Natural killer cell treated with Interleukin-12 subunit alpha and Interleukin-12 subunit beta and Interleukin-15 and Interleukin-18, amount 100 ng/mL, for 72 hours (primary cell): ENCODE results near the gene TNFRSF11A. TPM values are rescaled to one million over a fixed set of nuclear protein-coding genes. Genes with fewer than 3 reads are reported as not detected.

Source experiments
- ATAC-seq, 2 donors: fragments of 150-1000 bp; cut with Tn5 transposase in 1 of 2; sonication (Bioruptor Pico), chemical (Tn5 transposase) in 1 of 2; 2 replicates each; pipeline ENCODE4 v1.10.0; 2021
- DNase-seq: peaks from one replicate; pipeline ENCODE4 v3.0.0; 2022; ENCODE audit warnings: low spot score
- H3K27ac Mint-ChIP-seq, 2 donors: 1 replicate in 1 of 2; 2 replicates in 1 of 2; pipeline ENCODE4 v1.8.0; 2022; ENCODE audit warnings: mixed read lengths in 2 of 2, mild to moderate bottlenecking in 1 of 2, moderate library complexity in 1 of 2
- H3K27me3 Mint-ChIP-seq, 2 donors: 1 replicate in 1 of 2; 2 replicates in 1 of 2; pipeline ENCODE4 v1.8.0; 2022; ENCODE audit warnings: mixed read lengths in 2 of 2
- H3K36me3 Mint-ChIP-seq: one replicate; pipeline ENCODE4 v1.8.0; 2022; ENCODE audit warnings: mixed read lengths
- H3K4me1 Mint-ChIP-seq, 2 donors: 1 replicate in 1 of 2; 2 replicates in 1 of 2; pipeline ENCODE4 v1.8.0; 2022; ENCODE audit warnings: low read depth in 2 of 2, mixed read lengths in 2 of 2, mild to moderate bottlenecking in 1 of 2
- H3K4me3 Mint-ChIP-seq: one replicate; pipeline ENCODE4 v1.8.0; 2022; ENCODE audit warnings: mixed read lengths
- H3K9me3 Mint-ChIP-seq: 2 replicates; pipeline ENCODE4 v1.8.0; 2022; ENCODE audit warnings: mixed read lengths
- total RNA-seq, 2 donors: library from RNA; stranded (reverse); gene quantifications; one replicate each; pipeline ENCODE4 v1.2.3, GENCODE V29; 2022

TNFRSF11A gene
- total RNA-seq, 2 donors from 2014 or later: 5.9 to 15.0 TPM

GRCh38 chr18:62386601-62387000 is 61.5 kb downstream of the TNFRSF11A start:
- ATAC-seq: no peak
- Mint-ChIP-seq H3K36me3 (no peaks in the 10 kb centered on the region), H3K9me3 (no peaks in the 10 kb centered on the region), H3K4me3 (no peak overlapping the region), H3K27ac (no peak overlapping the region), H3K4me1 (no peaks in the 10 kb centered on the region), H3K27me3 (peaks cover 3 to 12% of the 10 kb centered on the region in 2 donors)
- DNase-seq: no peak

GRCh38 chr18:62387257-62387656 is 62.1 kb downstream of the TNFRSF11A start:
- ATAC-seq (no peak), DNase-seq (no peak)
- H3K27ac Mint-ChIP-seq: no peak overlapping the region
- no peaks in the 10 kb centered on the region for H3K36me3 Mint-ChIP-seq
- H3K27me3 Mint-ChIP-seq: peaks cover 3 to 12% of the 10 kb centered on the region in 2 donors
- no peak overlapping the region for H3K4me3 Mint-ChIP-seq
- no peaks in the 10 kb centered on the region for H3K4me1 Mint-ChIP-seq
- no peaks in the 10 kb centered on the region for H3K9me3 Mint-ChIP-seq

- Mint-ChIP-seq H3K4me3 (no peak overlapping the region), H3K36me3 (no peaks in the 10 kb centered on the region), H3K4me1 (no peaks in the 10 kb centered on the region), H3K27ac (peak overlapping the region in 1 of 2 donors; percentile 6), H3K27me3 (peaks cover 0 to 3% of the 10 kb centered on the region in 2 donors), H3K9me3 (no peaks in the 10 kb centered on the region)
- DNase-seq: no peak
- peak in 1 of 2 donors; percentile 58 for ATAC-seq
These were observed 64.0 kb downstream of the TNFRSF11A start for GRCh38 chr18:62388855-62389760.

- ATAC-seq: peak in 1 of 2 donors; percentile 79
- Mint-ChIP-seq H3K27ac (peak overlapping the region in 1 of 2 donors; percentile 6), H3K27me3 (peaks cover 0 to 3% of the 10 kb centered on the region in 2 donors), H3K9me3 (no peaks in the 10 kb centered on the region), H3K4me3 (no peak overlapping the region), H3K4me1 (no peaks in the 10 kb centered on the region), H3K36me3 (no peaks in the 10 kb centered on the region)
- no peak for DNase-seq
These were observed 64.8 kb downstream of the TNFRSF11A start for GRCh38 chr18:62389761-62390481.

GRCh38 chr18:62394006-62394763 is 69.1 kb downstream of the TNFRSF11A start:
- H3K9me3 Mint-ChIP-seq: no peaks in the 10 kb centered on the region
- H3K27me3 Mint-ChIP-seq: peaks cover 0 to 3% of the 10 kb centered on the region in 2 donors
- H3K36me3 Mint-ChIP-seq: no peaks in the 10 kb centered on the region
- no peak overlapping the region for H3K4me3 Mint-ChIP-seq
- peaks cover 6 to 11% of the 10 kb centered on the region in 2 donors for H3K4me1 Mint-ChIP-seq
- H3K27ac Mint-ChIP-seq: no peak overlapping the region
- ATAC-seq: no peak
- no peak for DNase-seq

GRCh38 chr18:62396381-62396780 is 71.3 kb downstream of the TNFRSF11A start:
- Mint-ChIP-seq H3K4me1 (peaks cover 9 to 16% of the 10 kb centered on the region in 2 donors), H3K9me3 (no peaks in the 10 kb centered on the region), H3K36me3 (no peaks in the 10 kb centered on the region), H3K27me3 (peaks cover 0 to 2% of the 10 kb centered on the region in 2 donors), H3K27ac (peak overlapping the region in 1 of 2 donors; percentile 47), H3K4me3 (no peak overlapping the region)
- DNase-seq (no peak), ATAC-seq (peak; percentile 38 to 78)

GRCh38 chr18:62396967-62397366 is 71.9 kb downstream of the TNFRSF11A start:
- no peak overlapping the region for H3K4me3 Mint-ChIP-seq
- ATAC-seq (no peak), DNase-seq (no peak)
- H3K27me3 Mint-ChIP-seq: peaks cover 0 to 2% of the 10 kb centered on the region in 2 donors
- H3K4me1 Mint-ChIP-seq: peaks cover 9 to 16% of the 10 kb centered on the region in 2 donors
- no peaks in the 10 kb centered on the region for H3K36me3 Mint-ChIP-seq
- H3K9me3 Mint-ChIP-seq: no peaks in the 10 kb centered on the region
- peak overlapping the region in 1 of 2 donors; percentile 47 for H3K27ac Mint-ChIP-seq

GRCh38 chr18:62398291-62398690 is 73.2 kb downstream of the TNFRSF11A start:
- no peaks in the 10 kb centered on the region for H3K9me3 Mint-ChIP-seq

GRCh38 chr18:62399276-62399675 is 74.2 kb downstream of the TNFRSF11A start:
- no peak for DNase-seq
- H3K9me3 Mint-ChIP-seq: no peaks in the 10 kb centered on the region
- H3K36me3 Mint-ChIP-seq: no peaks in the 10 kb centered on the region
- peaks cover 9 to 16% of the 10 kb centered on the region in 2 donors for H3K4me1 Mint-ChIP-seq
- no peak for ATAC-seq
- H3K27ac Mint-ChIP-seq: no peak overlapping the region
- H3K27me3 Mint-ChIP-seq: peaks cover 0 to 2% of the 10 kb centered on the region in 2 donors
- H3K4me3 Mint-ChIP-seq: no peak overlapping the region

More at GRCh38 chr18:62398291-62398690, 73.2 kb downstream of the TNFRSF11A start:
- DNase-seq (no peak), ATAC-seq (no peak)
- H3K4me3 Mint-ChIP-seq: peak overlapping the region; percentile 16
- H3K27me3 Mint-ChIP-seq: peaks cover 0 to 2% of the 10 kb centered on the region in 2 donors
- H3K36me3 Mint-ChIP-seq: no peaks in the 10 kb centered on the region
- H3K27ac Mint-ChIP-seq: peak overlapping the region in 1 of 2 donors; percentile 47
- peaks cover 9 to 16% of the 10 kb centered on the region in 2 donors for H3K4me1 Mint-ChIP-seq

- Mint-ChIP-seq H3K27ac (no peak overlapping the region), H3K9me3 (no peaks in the 10 kb centered on the region), H3K36me3 (no peaks in the 10 kb centered on the region), H3K27me3 (peaks cover 0 to 2% of the 10 kb centered on the region in 2 donors), H3K4me3 (peak overlapping the region; percentile 11), H3K4me1 (peaks cover 9 to 16% of the 10 kb centered on the region in 2 donors)
- DNase-seq: no peak
- ATAC-seq: peak in 1 of 2 donors; percentile 33
These were observed 74.7 kb downstream of the TNFRSF11A start for GRCh38 chr18:62399781-62400308.

- Mint-ChIP-seq H3K27ac (no peak overlapping the region), H3K27me3 (peaks cover 0 to 2% of the 10 kb centered on the region in 2 donors), H3K4me1 (peaks cover 9 to 14% of the 10 kb centered on the region in 2 donors), H3K36me3 (no peaks in the 10 kb centered on the region), H3K9me3 (no peaks in the 10 kb centered on the region), H3K4me3 (no peak overlapping the region)
- ATAC-seq (no peak), DNase-seq (no peak)
These were observed 75.8 kb downstream of the TNFRSF11A start for GRCh38 chr18:62400916-62401315.

GRCh38 chr18:62402342-62402948 is 77.3 kb downstream of the TNFRSF11A start:
- DNase-seq (no peak), ATAC-seq (no peak)
- Mint-ChIP-seq H3K27me3 (peaks cover 0 to 2% of the 10 kb centered on the region in 2 donors), H3K9me3 (no peaks in the 10 kb centered on the region), H3K36me3 (no peaks in the 10 kb centered on the region), H3K4me3 (no peak overlapping the region), H3K4me1 (peaks cover 5 to 6% of the 10 kb centered on the region in 2 donors), H3K27ac (peak overlapping the region in 1 of 2 donors; percentile 10)

- ATAC-seq (no peak), DNase-seq (no peak)
- Mint-ChIP-seq H3K36me3 (no peaks in the 10 kb centered on the region), H3K27me3 (peaks cover 0 to 2% of the 10 kb centered on the region in 2 donors), H3K4me1 (peaks cover 5 to 10% of the 10 kb centered on the region in 2 donors), H3K9me3 (no peaks in the 10 kb centered on the region), H3K4me3 (no peak overlapping the region), H3K27ac (peak overlapping the region in 1 of 2 donors; percentile 10)
These were observed 78.0 kb downstream of the TNFRSF11A start for GRCh38 chr18:62403120-62403519.
